HUES64 (cell line): Measurements from ENCODE around the gene POU3F1. TPM values are rescaled to one million over a fixed set of nuclear protein-coding genes. Genes with fewer than 3 reads are reported as not detected.
A peak's percentile ranks its signal among the peaks of the same experiment; 100 is the strongest.

Source experiments
- H3K27ac ChIP-seq: 2 replicates; pipeline ENCODE4 v1.7.0; 2013; ENCODE audit warnings: low read depth, low read length, inconsistent platforms
- H3K27me3 ChIP-seq: 2 replicates; pipeline ENCODE4 v1.6.1; 2013; ENCODE audit warnings: mild to moderate bottlenecking, low read length; ENCODE audit not compliant: insufficient read depth
- H3K36me3 ChIP-seq: 2 replicates; pipeline ENCODE4 v1.6.1; 2013; ENCODE audit warnings: mild to moderate bottlenecking, low read length; ENCODE audit not compliant: insufficient read depth
- H3K4me1 ChIP-seq: 2 replicates; pipeline ENCODE4 v1.6.1; 2013; ENCODE audit warnings: mild to moderate bottlenecking, low read length, moderate library complexity; ENCODE audit not compliant: insufficient read depth
- H3K4me3 ChIP-seq: 2 replicates; pipeline ENCODE4 v1.5.1; 2013; ENCODE audit warnings: mild to moderate bottlenecking, low read length, moderate library complexity
- H3K9ac ChIP-seq: 2 replicates; pipeline ENCODE4 v1.6.1; 2013; ENCODE audit warnings: mild to moderate bottlenecking, low read depth, low read length
- H3K9me3 ChIP-seq: 2 replicates; pipeline ENCODE4 v1.6.1; 2013; ENCODE audit warnings: low read depth, low read length; ENCODE audit not compliant: insufficient read depth
- WGBS: fragments of 150-250, 120-280 bp; methylation state at CpG from one replicate; pipeline ENCODE4 v1.1.7; 2013; ENCODE audit warnings: missing lambda C conversion rate; 5-methylcytosine and 5-hydroxymethylcytosine counted together
- polyA plus RNA-seq, 2 experiments: library from polyadenylated mRNA; stranded (reverse); fragments of 50-300 nt; gene quantifications; one replicate each; pipeline ENCODE4 v1.2.3, GENCODE V29; 2013

The POU3F1 gene
- polyA plus RNA-seq (2013, experiment 1 of 2): 7.4 TPM
- polyA plus RNA-seq (2013, experiment 2 of 2): 9.1 TPM

GRCh38 chr1:38046333-38046883 is at the start of gene POU3F1:
TSS of gene POU3F1 (minus strand) at chr1:38046793. CDS start at chr1:38046743, 50 bp downstream.
- Histone ChIP-seq H3K4me3 (peak within 1 kb of the TSS; percentile 66), H3K27me3 (peaks cover 63% of the 10 kb centered on the region), H3K36me3 (peaks cover 9% of the 10 kb centered on the region), H3K9ac (peak within 1 kb of the TSS; percentile 24; the same call in 1 of the 2 replicates), H3K27ac (no peak within 1 kb of the TSS), H3K9me3 (no peaks in the 10 kb centered on the region), H3K4me1 (peaks cover 20% of the 10 kb centered on the region)
- under 1% methylated on average over 92 of the region's 92 CpGs for WGBS

- Histone ChIP-seq H3K27ac (no peak overlapping the region), H3K27me3 (no peaks in the 10 kb centered on the region), H3K36me3 (no peaks in the 10 kb centered on the region), H3K4me3 (no peak overlapping the region), H3K9me3 (no peaks in the 10 kb centered on the region), H3K9ac (no peak overlapping the region), H3K4me1 (peaks cover 21% of the 10 kb centered on the region)
- 92% methylated on average over 12 of the region's 12 CpGs for WGBS
Observed at GRCh38 chr1:38095454-38095931, 48.9 kb upstream of the POU3F1 start.

- Histone ChIP-seq H3K9me3 (no peaks in the 10 kb centered on the region), H3K9ac (no peak overlapping the region), H3K4me3 (no peak overlapping the region), H3K27ac (no peak overlapping the region), H3K27me3 (no peaks in the 10 kb centered on the region), H3K4me1 (peaks cover 21% of the 10 kb centered on the region), H3K36me3 (no peaks in the 10 kb centered on the region)
- 84% methylated on average over 10 of the region's 11 CpGs for WGBS
Observed at GRCh38 chr1:38094711-38095290, 48.2 kb upstream of the POU3F1 start.

GRCh38 chr1:38093569-38094520 is 47.3 kb upstream of the POU3F1 start:
- no peak overlapping the region for H3K4me3 ChIP-seq
- no peaks in the 10 kb centered on the region for H3K36me3 ChIP-seq
- H3K4me1 ChIP-seq: peaks cover 21% of the 10 kb centered on the region
- H3K27ac ChIP-seq: no peak overlapping the region
- no peaks in the 10 kb centered on the region for H3K9me3 ChIP-seq
- WGBS: 84% methylated on average over 18 of the region's 18 CpGs
- H3K27me3 ChIP-seq: no peaks in the 10 kb centered on the region
- no peak overlapping the region for H3K9ac ChIP-seq

- Histone ChIP-seq H3K4me1 (peaks cover 17% of the 10 kb centered on the region), H3K9me3 (no peaks in the 10 kb centered on the region), H3K36me3 (no peaks in the 10 kb centered on the region), H3K27ac (no peak overlapping the region), H3K27me3 (no peaks in the 10 kb centered on the region), H3K9ac (no peak overlapping the region), H3K4me3 (no peak overlapping the region)
- 48% methylated on average over 4 of the region's 4 CpGs for WGBS
Observed at GRCh38 chr1:38092256-38092655, 45.7 kb upstream of the POU3F1 start.

GRCh38 chr1:38090796-38091195 is 44.2 kb upstream of the POU3F1 start:
- 87% methylated on average over 3 of the region's 3 CpGs for WGBS
- Histone ChIP-seq H3K9ac (no peak overlapping the region), H3K27ac (no peak overlapping the region), H3K4me1 (peaks cover 11% of the 10 kb centered on the region), H3K36me3 (no peaks in the 10 kb centered on the region), H3K4me3 (no peak overlapping the region), H3K9me3 (no peaks in the 10 kb centered on the region), H3K27me3 (no peaks in the 10 kb centered on the region)

- no peaks in the 10 kb centered on the region for H3K9me3 ChIP-seq
- H3K4me3 ChIP-seq: no peak overlapping the region
- 92% methylated on average over 11 of the region's 11 CpGs for WGBS
- H3K4me1 ChIP-seq: peaks cover 11% of the 10 kb centered on the region
- H3K27me3 ChIP-seq: no peaks in the 10 kb centered on the region
- H3K36me3 ChIP-seq: no peaks in the 10 kb centered on the region
- no peak overlapping the region for H3K27ac ChIP-seq
- H3K9ac ChIP-seq: no peak overlapping the region
Observed at GRCh38 chr1:38089712-38090360, 43.2 kb upstream of the POU3F1 start.

GRCh38 chr1:38088791-38089190 is 42.2 kb upstream of the POU3F1 start:
- H3K9me3 ChIP-seq: no peaks in the 10 kb centered on the region
- H3K27me3 ChIP-seq: no peaks in the 10 kb centered on the region
- no peak overlapping the region for H3K4me3 ChIP-seq
- no peak overlapping the region for H3K27ac ChIP-seq
- 74% methylated on average over 5 of the region's 6 CpGs for WGBS
- H3K36me3 ChIP-seq: no peaks in the 10 kb centered on the region
- no peak overlapping the region for H3K9ac ChIP-seq
- H3K4me1 ChIP-seq: peaks cover 7% of the 10 kb centered on the region

- no peaks in the 10 kb centered on the region for H3K27me3 ChIP-seq
- H3K4me1 ChIP-seq: peaks cover 8% of the 10 kb centered on the region
- H3K4me3 ChIP-seq: no peak overlapping the region
- no peaks in the 10 kb centered on the region for H3K9me3 ChIP-seq
- H3K9ac ChIP-seq: no peak overlapping the region
- no peak overlapping the region for H3K27ac ChIP-seq
- 41% methylated on average over 6 of the region's 6 CpGs for WGBS
- no peaks in the 10 kb centered on the region for H3K36me3 ChIP-seq
Observed at GRCh38 chr1:38088366-38088765, 41.8 kb upstream of the POU3F1 start.

- Histone ChIP-seq H3K36me3 (no peaks in the 10 kb centered on the region), H3K27me3 (no peaks in the 10 kb centered on the region), H3K4me3 (no peak overlapping the region), H3K9me3 (no peaks in the 10 kb centered on the region), H3K27ac (no peak overlapping the region), H3K9ac (no peak overlapping the region), H3K4me1 (peaks cover 15% of the 10 kb centered on the region)
- 95% methylated on average over 9 of the region's 9 CpGs for WGBS
Observed at GRCh38 chr1:38087676-38088075, 41.1 kb upstream of the POU3F1 start.
